Astrocyte of the cerebellum (primary cell): ENCODE data around the gene FOXP2.
"Not testable (repeated sequence)": the region's sequence is repeated elsewhere in the genome, so short reads cannot be mapped to it uniquely, and the experiment has no call there.

Source experiments
- DNase-seq: peaks from one replicate; pipeline ENCODE4 v3.0.0-alpha.2; 2011; ENCODE audit warnings: low read depth
- H3K4me3 ChIP-seq: 2 replicates; pipeline ENCODE4 v1.5.1; 2011; ENCODE audit warnings: mild to moderate bottlenecking, low read depth, low read length, moderate library complexity
- CTCF ChIP-seq: IDR thresholded peaks from 2 replicates; pipeline ENCODE4 v1.5.1; 2012; ENCODE audit warnings: low read length, low read depth, moderate library complexity, mild to moderate bottlenecking; ENCODE audit errors: missing control alignments
- in situ Hi-C: cut with HindIII; loops from 2 replicates; pipeline ENCODE4 v1.10.0; 2017; ENCODE audit warnings: low sequenced_read_pairs

Gene FOXP2

GRCh38 chr7:114533131-114533530 is 118.5 kb downstream of the FOXP2 start:
- H3K4me3 ChIP-seq, result no peak overlapping the region
- TF ChIP-seq CTCF, result no peak
- DNase-seq, result no peak
- in situ Hi-C loops, result no loop called here

GRCh38 chr7:114534953-114535352 is 120.3 kb downstream of the FOXP2 start:
- in situ Hi-C loops, result no loop called here
- TF ChIP-seq CTCF, result no peak
- no peak for DNase-seq
- H3K4me3 ChIP-seq, result no peak overlapping the region

- H3K4me3 ChIP-seq, result no peak overlapping the region
- peak; percentile 18 for DNase-seq
- in situ Hi-C loops, result no loop called here
- peak; percentile 75 for TF ChIP-seq CTCF
These were observed 125.0 kb downstream of the FOXP2 start for GRCh38 chr7:114539575-114539974.

- no peak for TF ChIP-seq CTCF
- no peak for DNase-seq
- in situ Hi-C loops, result no loop called here
- H3K4me3 ChIP-seq, result no peak overlapping the region
These were observed 125.7 kb downstream of the FOXP2 start for GRCh38 chr7:114540291-114540690.

GRCh38 chr7:114547346-114547745 is 132.7 kb downstream of the FOXP2 start:
- DNase-seq, H3K4me3 ChIP-seq, in situ Hi-C loops: not testable (repeated sequence)

GRCh38 chr7:114548081-114548980 is 133.7 kb downstream of the FOXP2 start:
- no peak for DNase-seq
- in situ Hi-C loops, result no loop called here
- TF ChIP-seq CTCF, result no peak
- no peak overlapping the region for H3K4me3 ChIP-seq

GRCh38 chr7:114554781-114555537 is 140.3 kb downstream of the FOXP2 start:
- DNase-seq, result no peak
- TF ChIP-seq CTCF, result no peak
- in situ Hi-C loops, result no loop called here
- no peak overlapping the region for H3K4me3 ChIP-seq
